Measurements from ENCODE around the gene PABPC3.

DNA sequence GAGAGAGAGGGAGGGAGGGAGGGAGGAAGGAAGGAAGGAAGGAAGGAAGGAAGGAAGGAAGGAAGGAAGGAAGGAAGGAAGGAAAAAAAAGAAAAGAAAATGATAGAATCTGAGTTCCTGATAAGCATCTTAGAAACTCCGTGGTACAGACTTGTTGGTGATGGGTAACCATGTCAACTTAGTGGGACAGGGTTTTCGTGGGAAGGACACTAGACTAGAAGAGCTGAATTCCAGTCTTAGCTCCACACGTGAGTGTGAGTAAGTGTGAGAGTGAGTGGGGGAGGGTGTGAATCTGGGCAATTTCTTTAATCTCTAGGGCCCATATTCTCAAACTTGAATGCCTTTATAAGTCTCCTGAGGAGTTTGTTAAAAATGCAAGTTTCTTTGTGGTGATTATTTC is 35.0 kb downstream of the PABPC3 start:
- TF ChIP-seq CTCF (IDR thresholded peaks at IDR 0.05): no peak
- no peak for TF ChIP-seq POLR2A (IDR thresholded peaks at IDR 0.05)

Data from lower leg skin (tissue), 3 donors.